ENCODE measurements around the gene RAB3C.

RAB3C gene

DNA sequence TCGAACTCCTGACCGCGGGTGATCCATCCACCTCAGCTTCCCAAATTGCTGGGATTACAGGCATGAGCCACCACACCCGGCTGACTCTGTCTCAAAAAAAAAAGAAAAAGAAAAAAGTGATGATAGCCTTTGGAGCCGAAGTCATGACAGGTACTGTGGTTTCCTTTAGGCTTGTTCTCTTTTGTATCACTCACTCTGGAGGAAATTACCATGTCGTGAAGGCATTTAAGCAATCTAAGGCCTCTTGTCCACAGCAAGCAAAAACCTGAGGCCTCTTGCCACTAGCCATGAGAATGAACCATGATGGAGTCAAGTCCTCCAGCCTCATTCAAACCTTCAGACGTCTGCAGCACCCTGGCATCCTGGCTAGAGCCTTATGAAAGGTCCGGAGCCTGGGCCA lies 286.1 kb downstream of the RAB3C start:
- no peak for ATAC-seq

DNA sequence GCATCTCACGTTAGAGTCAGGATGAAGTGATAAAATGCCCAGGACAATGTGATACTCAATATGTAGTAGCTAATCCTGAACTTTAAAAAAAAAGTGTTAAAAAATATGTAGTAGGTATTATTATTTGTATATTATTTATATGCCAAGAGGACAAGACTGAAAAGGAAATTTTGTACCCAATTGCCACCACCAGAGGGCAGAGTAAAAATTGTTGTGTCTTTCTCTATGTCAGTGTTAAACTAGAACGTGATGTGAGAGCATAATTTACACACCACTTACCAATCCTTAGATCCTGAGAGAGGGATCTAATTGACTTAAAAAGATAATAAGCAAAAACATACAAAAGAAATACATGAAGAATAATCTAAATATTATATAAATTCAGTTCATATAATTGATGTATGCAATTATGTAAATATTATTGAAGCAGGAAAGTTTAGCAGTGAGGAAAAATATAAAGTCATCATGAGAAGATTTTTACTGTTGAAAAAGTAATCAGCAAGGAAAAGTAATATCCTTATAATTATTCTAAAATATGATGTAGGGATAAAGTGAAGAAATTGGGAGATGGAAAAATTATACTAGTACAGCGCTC lies 288.9 kb downstream of the RAB3C start:
- ATAC-seq, result peak; percentile 73
- TF ChIP-seq ZNF70 (CRISPR knock-in tag; IDR thresholded peaks at IDR 0.05) (no peak), ZFP30 (CRISPR knock-in tag; IDR thresholded peaks at IDR 0.05) (no peak), ZNF565 (CRISPR knock-in tag; conservative IDR thresholded peaks at IDR 0.05; ENCODE audit: low read depth) (no peak), POU6F1 (CRISPR knock-in tag; IDR thresholded peaks at IDR 0.05; ENCODE audit: borderline replicate concordance, low read depth) (no peak), PATZ1 (CRISPR knock-in tag; IDR thresholded peaks at IDR 0.05; ENCODE audit: borderline replicate concordance) (no peak), ISL1 (CRISPR knock-in tag; IDR thresholded peaks at IDR 0.05) (no peak), ZC3H10 (CRISPR knock-in tag; IDR thresholded peaks at IDR 0.05) (no peak)
- TF ChIP-seq, protein P1, sequence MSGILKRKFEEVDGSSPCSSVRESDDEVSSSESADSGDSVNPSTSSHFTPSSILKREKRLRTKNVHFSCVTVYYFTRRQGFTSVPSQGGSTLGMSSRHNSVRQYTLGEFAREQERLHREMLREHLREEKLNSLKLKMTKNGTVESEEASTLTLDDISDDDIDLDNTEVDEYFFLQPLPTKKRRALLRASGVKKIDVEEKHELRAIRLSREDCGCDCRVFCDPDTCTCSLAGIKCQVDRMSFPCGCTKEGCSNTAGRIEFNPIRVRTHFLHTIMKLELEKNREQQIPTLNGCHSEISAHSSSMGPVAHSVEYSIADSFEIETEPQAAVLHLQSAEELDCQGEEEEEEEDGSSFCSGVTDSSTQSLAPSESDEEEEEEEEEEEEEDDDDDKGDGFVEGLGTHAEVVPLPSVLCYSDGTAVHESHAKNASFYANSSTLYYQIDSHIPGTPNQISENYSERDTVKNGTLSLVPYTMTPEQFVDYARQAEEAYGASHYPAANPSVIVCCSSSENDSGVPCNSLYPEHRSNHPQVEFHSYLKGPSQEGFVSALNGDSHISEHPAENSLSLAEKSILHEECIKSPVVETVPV (CRISPR knock-in tag; IDR thresholded peaks at IDR 0.05), result no peak

More for the DNA sequence above, 286.1 kb downstream of the RAB3C start:
- no peak for TF ChIP-seq ZNF565 (CRISPR knock-in tag; conservative IDR thresholded peaks at IDR 0.05; ENCODE audit: low read depth)
- TF ChIP-seq ARNTL (CRISPR knock-in tag; IDR thresholded peaks at IDR 0.05; ENCODE audit: borderline replicate concordance, low read depth), result no peak
- TF ChIP-seq RARB (CRISPR knock-in tag; IDR thresholded peaks at IDR 0.05), result no peak
- no peak for TF ChIP-seq ISL1 (CRISPR knock-in tag; IDR thresholded peaks at IDR 0.05)
- no peak for TF ChIP-seq OSR1 (CRISPR knock-in tag; IDR thresholded peaks at IDR 0.05)
- no peak for TF ChIP-seq ESRRG (CRISPR knock-in tag; IDR thresholded peaks at IDR 0.05)
- TF ChIP-seq PATZ1 (CRISPR knock-in tag; IDR thresholded peaks at IDR 0.05; ENCODE audit: borderline replicate concordance), result no peak
- no peak for TF ChIP-seq SNAI2 (CRISPR knock-in tag; IDR thresholded peaks at IDR 0.05)
- TF ChIP-seq TCF4 (CRISPR knock-in tag; IDR thresholded peaks at IDR 0.05; ENCODE audit: borderline replicate concordance), result no peak
- TF ChIP-seq ZNF8 (CRISPR knock-in tag; IDR thresholded peaks at IDR 0.05), result no peak
- TF ChIP-seq, protein P1 (CRISPR knock-in tag; IDR thresholded peaks at IDR 0.05), result no peak
- no peak for TF ChIP-seq CSDC2 (CRISPR knock-in tag; IDR thresholded peaks at IDR 0.05)
- TF ChIP-seq, protein P2, sequence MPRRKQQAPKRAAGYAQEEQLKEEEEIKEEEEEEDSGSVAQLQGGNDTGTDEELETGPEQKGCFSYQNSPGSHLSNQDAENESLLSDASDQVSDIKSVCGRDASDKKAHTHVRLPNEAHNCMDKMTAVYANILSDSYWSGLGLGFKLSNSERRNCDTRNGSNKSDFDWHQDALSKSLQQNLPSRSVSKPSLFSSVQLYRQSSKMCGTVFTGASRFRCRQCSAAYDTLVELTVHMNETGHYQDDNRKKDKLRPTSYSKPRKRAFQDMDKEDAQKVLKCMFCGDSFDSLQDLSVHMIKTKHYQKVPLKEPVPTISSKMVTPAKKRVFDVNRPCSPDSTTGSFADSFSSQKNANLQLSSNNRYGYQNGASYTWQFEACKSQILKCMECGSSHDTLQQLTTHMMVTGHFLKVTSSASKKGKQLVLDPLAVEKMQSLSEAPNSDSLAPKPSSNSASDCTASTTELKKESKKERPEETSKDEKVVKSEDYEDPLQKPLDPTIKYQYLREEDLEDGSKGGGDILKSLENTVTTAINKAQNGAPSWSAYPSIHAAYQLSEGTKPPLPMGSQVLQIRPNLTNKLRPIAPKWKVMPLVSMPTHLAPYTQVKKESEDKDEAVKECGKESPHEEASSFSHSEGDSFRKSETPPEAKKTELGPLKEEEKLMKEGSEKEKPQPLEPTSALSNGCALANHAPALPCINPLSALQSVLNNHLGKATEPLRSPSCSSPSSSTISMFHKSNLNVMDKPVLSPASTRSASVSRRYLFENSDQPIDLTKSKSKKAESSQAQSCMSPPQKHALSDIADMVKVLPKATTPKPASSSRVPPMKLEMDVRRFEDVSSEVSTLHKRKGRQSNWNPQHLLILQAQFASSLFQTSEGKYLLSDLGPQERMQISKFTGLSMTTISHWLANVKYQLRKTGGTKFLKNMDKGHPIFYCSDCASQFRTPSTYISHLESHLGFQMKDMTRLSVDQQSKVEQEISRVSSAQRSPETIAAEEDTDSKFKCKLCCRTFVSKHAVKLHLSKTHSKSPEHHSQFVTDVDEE (CRISPR knock-in tag; IDR thresholded peaks at IDR 0.05), result no peak
- TF ChIP-seq BACH2 (CRISPR knock-in tag; IDR thresholded peaks at IDR 0.05; ENCODE audit: borderline replicate concordance), result no peak
- no peak for TF ChIP-seq PPARA (CRISPR knock-in tag; IDR thresholded peaks at IDR 0.05; ENCODE audit: borderline replicate concordance)
- no peak for TF ChIP-seq ZFP3 (CRISPR knock-in tag; IDR thresholded peaks at IDR 0.05)
- no peak for TF ChIP-seq CREB5 (CRISPR knock-in tag; IDR thresholded peaks at IDR 0.05; ENCODE audit: low read depth)
- TF ChIP-seq TOX (CRISPR knock-in tag; IDR thresholded peaks at IDR 0.05; ENCODE audit: borderline replicate concordance), result no peak
- TF ChIP-seq GLIS3 (CRISPR knock-in tag; IDR thresholded peaks at IDR 0.05), result no peak
- no peak for TF ChIP-seq POU6F1 (CRISPR knock-in tag; IDR thresholded peaks at IDR 0.05; ENCODE audit: borderline replicate concordance, low read depth)

Measured in SK-N-SH treated with all-trans-retinoic acid at 6 μM for 48 hours (cell line).